Progenitor cell of endocrine pancreas (in vitro differentiated cells): Measurements from ENCODE around the gene SLC35A1. TPM values are rescaled to one million over a fixed set of nuclear protein-coding genes. Genes with fewer than 3 reads are reported as not detected.

Experiments
- DNase-seq: peaks from one replicate; pipeline ENCODE4 v3.0.0; 2021; ENCODE audit warnings: low spot score; ENCODE audit not compliant: unreplicated experiment
- H3K27ac Mint-ChIP-seq: 2 replicates; pipeline ENCODE4 v1.8.0; 2021; ENCODE audit warnings: mild to moderate bottlenecking, moderate library complexity, mixed read lengths
- H3K27me3 Mint-ChIP-seq: 2 replicates; pipeline ENCODE4 v1.8.0; 2021; ENCODE audit warnings: mixed read lengths
- H3K36me3 Mint-ChIP-seq: 2 replicates; pipeline ENCODE4 v1.8.0; 2022; ENCODE audit warnings: mixed read lengths; ENCODE audit not compliant: insufficient read depth
- H3K4me1 Mint-ChIP-seq: 2 replicates; pipeline ENCODE4 v1.8.0; 2021; ENCODE audit warnings: low read depth, mixed read lengths
- H3K4me3 Mint-ChIP-seq: 2 replicates; pipeline ENCODE4 v1.8.0; 2021; ENCODE audit warnings: low read depth, mild to moderate bottlenecking, moderate library complexity, mixed read lengths
- H3K9me3 Mint-ChIP-seq: 2 replicates; pipeline ENCODE4 v1.8.0; 2021; ENCODE audit warnings: low read depth, mixed read lengths
- total RNA-seq: library from RNA; stranded (reverse); gene quantifications from 2 replicates; pipeline ENCODE4 v1.2.1, GENCODE V29; 2021
- TF ChIP-seq, protein P1 (sequence below): fragments of 200-600 bp; sonication (generic); IDR thresholded peaks from one replicate; pipeline ENCODE4 v1.5.0; 2021; ENCODE audit warnings: antibody characterized with exemption, mild to moderate bottlenecking; ENCODE audit not compliant: unreplicated experiment

The SLC35A1 gene
- total RNA-seq, 1 donor from 2014 or later = 15.0 TPM

DNA sequence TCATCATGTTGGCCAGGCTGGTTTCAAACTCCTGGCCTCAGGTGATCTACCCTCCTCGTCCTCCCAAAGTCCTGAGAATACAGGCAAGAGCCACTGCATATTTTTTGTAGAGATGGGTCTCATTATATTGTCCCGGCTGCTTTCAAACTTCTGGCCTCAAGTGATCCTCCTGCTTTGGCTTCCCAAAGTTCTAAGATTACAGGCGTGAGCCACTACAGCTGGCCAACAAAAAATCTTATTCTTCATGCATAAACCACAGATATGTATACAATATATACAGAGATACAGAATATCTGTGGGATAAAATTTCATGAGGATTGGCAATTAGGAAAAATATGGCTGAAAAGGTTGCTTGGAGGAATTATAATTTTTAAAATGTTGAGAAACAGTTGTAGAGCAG lies 49.9 kb downstream of the SLC35A1 start:
- H3K27ac Mint-ChIP-seq = no peak overlapping the region
- TF ChIP-seq, protein P1, sequence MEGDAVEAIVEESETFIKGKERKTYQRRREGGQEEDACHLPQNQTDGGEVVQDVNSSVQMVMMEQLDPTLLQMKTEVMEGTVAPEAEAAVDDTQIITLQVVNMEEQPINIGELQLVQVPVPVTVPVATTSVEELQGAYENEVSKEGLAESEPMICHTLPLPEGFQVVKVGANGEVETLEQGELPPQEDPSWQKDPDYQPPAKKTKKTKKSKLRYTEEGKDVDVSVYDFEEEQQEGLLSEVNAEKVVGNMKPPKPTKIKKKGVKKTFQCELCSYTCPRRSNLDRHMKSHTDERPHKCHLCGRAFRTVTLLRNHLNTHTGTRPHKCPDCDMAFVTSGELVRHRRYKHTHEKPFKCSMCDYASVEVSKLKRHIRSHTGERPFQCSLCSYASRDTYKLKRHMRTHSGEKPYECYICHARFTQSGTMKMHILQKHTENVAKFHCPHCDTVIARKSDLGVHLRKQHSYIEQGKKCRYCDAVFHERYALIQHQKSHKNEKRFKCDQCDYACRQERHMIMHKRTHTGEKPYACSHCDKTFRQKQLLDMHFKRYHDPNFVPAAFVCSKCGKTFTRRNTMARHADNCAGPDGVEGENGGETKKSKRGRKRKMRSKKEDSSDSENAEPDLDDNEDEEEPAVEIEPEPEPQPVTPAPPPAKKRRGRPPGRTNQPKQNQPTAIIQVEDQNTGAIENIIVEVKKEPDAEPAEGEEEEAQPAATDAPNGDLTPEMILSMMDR = no peak
- no peaks in the 10 kb centered on the region for H3K9me3 Mint-ChIP-seq
- DNase-seq = no peak
- no peak overlapping the region for H3K4me3 Mint-ChIP-seq
- peaks cover 22% of the 10 kb centered on the region for H3K36me3 Mint-ChIP-seq
- H3K27me3 Mint-ChIP-seq = no peaks in the 10 kb centered on the region
- H3K4me1 Mint-ChIP-seq = no peaks in the 10 kb centered on the region

DNA sequence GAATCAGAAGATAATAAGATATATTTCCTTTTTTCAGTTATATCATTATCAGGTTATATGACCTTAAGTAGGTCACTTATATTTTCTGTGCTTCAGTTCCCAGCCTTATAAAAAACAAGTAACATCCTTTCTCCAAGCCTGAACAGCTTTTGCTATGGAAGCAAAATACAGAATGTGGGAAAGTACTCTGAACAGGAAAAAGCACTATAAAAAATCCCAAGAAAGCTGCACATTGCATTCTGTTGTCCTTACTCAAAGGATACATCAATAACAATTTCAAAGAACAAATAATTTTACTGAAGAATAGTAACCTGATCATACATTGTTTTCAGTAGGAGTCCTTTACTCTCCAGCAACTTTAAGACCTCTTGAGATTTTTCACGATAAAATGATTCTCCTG lies 56.4 kb downstream of the SLC35A1 start:
- no peaks in the 10 kb centered on the region for H3K9me3 Mint-ChIP-seq
- peaks cover under 1% of the 10 kb centered on the region for H3K4me1 Mint-ChIP-seq
- H3K27me3 Mint-ChIP-seq = no peaks in the 10 kb centered on the region
- H3K36me3 Mint-ChIP-seq = peaks cover 15% of the 10 kb centered on the region
- TF ChIP-seq, protein P1 = no peak
- H3K4me3 Mint-ChIP-seq = no peak overlapping the region
- no peak for DNase-seq
- no peak overlapping the region for H3K27ac Mint-ChIP-seq

DNA sequence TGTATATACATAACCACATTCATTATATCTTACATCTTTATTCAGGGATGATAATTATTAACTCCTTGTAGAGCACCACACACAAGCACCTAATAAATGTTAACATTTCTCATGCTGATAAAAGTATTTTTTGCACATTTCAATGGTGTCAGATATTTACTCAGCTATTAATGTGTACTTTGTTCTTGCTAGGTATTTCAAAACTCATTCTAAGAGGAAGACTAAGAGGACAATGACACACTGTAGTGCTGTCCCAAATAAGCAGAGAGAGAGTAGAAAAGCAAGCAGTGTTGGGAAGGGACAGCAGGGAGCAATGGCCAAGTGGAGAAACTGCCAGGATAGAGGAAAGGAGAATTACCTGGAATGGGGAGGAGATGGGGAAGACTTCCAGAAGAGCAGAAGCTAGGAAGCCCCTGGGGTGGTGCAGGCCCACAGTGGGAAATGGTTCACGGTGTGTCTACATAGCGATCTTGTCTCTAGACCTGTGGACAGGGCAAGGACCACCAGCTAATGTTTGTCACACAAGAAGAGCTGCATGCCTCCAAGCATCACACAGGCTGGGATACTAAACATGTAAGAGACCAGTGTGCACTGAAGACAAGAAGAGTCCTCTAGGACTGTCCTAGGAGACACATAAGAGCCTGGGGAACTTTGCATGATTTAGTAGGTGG lies 61.7 kb downstream of the SLC35A1 start:
- TF ChIP-seq, protein P1 = no peak
- peak overlapping the region; percentile 0 for H3K27ac Mint-ChIP-seq
- DNase-seq = no peak
- peaks cover 6% of the 10 kb centered on the region for H3K4me1 Mint-ChIP-seq
- no peaks in the 10 kb centered on the region for H3K27me3 Mint-ChIP-seq
- peaks cover 13% of the 10 kb centered on the region for H3K36me3 Mint-ChIP-seq
- H3K4me3 Mint-ChIP-seq = no peak overlapping the region
- no peaks in the 10 kb centered on the region for H3K9me3 Mint-ChIP-seq

DNA sequence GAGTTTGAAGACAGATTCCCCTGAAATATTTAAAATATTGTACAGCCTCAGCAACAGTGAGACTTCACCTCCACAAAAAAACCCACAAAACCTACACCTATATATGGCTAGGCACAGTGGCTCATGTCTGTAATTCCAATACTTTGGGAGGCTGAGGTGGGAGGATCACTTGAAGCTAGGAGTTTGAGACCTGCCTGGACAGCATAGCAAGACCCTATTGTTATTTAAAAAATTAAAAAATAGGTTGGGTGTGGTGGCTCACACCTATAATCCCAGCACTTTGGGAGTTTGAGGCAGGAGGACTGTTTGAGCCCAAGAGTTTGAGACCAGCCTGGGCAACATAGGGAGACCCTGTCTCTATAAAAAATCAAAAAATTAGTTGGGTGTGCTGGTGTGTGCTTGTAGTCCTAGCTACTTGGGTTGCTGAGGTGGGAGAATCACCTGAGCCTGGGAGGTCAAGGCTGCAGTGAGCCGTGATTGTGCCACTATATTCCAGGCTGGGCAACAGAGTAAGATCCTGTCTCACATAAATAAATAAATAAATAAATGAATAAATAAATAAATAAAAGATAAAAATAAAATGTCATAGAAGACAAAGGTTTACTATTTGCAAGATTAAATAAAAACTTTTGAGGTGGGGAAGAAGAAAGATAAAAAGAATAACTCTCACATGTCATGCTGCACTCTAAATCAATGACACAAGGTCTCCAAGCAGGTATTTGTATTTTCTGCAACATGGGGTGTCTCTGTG lies 65.9 kb downstream of the SLC35A1 start:
- Mint-ChIP-seq H3K9me3 (peaks cover 3% of the 10 kb centered on the region), H3K27me3 (no peaks in the 10 kb centered on the region), H3K36me3 (peaks cover 33% of the 10 kb centered on the region), H3K4me1 (peaks cover 6% of the 10 kb centered on the region), H3K27ac (no peak overlapping the region), H3K4me3 (no peak overlapping the region)
- DNase-seq = no peak
- TF ChIP-seq, protein P1 = no peak

DNA sequence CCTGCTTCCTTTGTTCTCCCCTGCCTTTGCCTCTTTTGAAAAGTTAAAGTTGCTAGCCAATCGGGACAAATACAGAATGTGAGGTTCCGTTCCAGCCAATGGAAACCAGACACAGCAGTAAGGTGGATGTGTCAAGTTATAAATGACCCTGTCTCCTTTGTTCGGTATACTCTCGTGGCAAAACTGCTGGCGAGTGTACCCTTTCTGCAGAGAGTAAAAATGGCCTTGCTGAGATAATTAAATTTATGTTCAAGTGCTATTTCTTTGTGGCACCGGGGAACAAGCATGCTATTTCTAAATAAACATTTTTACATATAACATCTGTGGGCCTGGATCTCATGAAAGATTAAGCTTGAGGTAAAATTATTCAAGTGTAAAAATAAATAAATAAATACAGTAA lies 66.8 kb downstream of the SLC35A1 start:
- peaks cover 31% of the 10 kb centered on the region for H3K36me3 Mint-ChIP-seq
- DNase-seq = no peak
- no peak overlapping the region for H3K27ac Mint-ChIP-seq
- H3K9me3 Mint-ChIP-seq = peaks cover 3% of the 10 kb centered on the region
- no peaks in the 10 kb centered on the region for H3K27me3 Mint-ChIP-seq
- H3K4me3 Mint-ChIP-seq = no peak overlapping the region
- TF ChIP-seq, protein P1 = no peak
- H3K4me1 Mint-ChIP-seq = peaks cover 2% of the 10 kb centered on the region
